K562 (cell line): ENCODE results near the gene WDR46. TPM values are rescaled to one million over a fixed set of nuclear protein-coding genes. Genes with fewer than 3 reads are reported as not detected.

Experiments used
- ADNP ChIP-seq: fragments of 200-800 bp; sonication (Bioruptor generic); IDR thresholded peaks from 2 replicates; pipeline ENCODE4 v1.6.1; 2016; ENCODE audit warnings: missing genetic modification characterization, missing compliant biosample characterization
- AFF4 ChIP-seq: sonication (generic); formaldehyde crosslinking; IDR thresholded peaks from 2 replicates; pipeline ENCODE4 v1.8.0; 2023; ENCODE audit warnings: mild to moderate bottlenecking, missing genetic modification reagents
- BRCA1 ChIP-seq, 2 experiments: fragments of 450-650 bp in 1 of 2; sonication (generic) in 1 of 2; formaldehyde crosslinking in 1 of 2; IDR thresholded peaks; 2 replicates each; pipeline versions ENCODE4 v1.5.0 to v1.6.1; 2017 to 2020; ENCODE audit warnings: mild to moderate bottlenecking in 1 of 2, missing genetic modification reagents in 1 of 2
- CAMTA2 ChIP-seq: fragments of 250-450 bp; sonication (Bioruptor Pico); conservative IDR thresholded peaks from 2 replicates; pipeline ENCODE4 v1.5.1; 2022
- CTCFL ChIP-seq: IDR thresholded peaks from 2 replicates; pipeline ENCODE4 v1.6.1; 2011; ENCODE audit warnings: borderline replicate concordance, low read depth, mild to moderate bottlenecking, moderate library complexity, low read length; ENCODE audit not compliant: insufficient read depth, poor library complexity, severe bottlenecking
- ERF ChIP-seq: fragments of 450-650 bp; formaldehyde crosslinking; IDR thresholded peaks from 2 replicates; pipeline ENCODE4 v1.4.0; 2020; ENCODE audit warnings: mild to moderate bottlenecking, mixed read lengths
- FOXK2 ChIP-seq, 2 experiments: fragments of 450-650 bp; IDR thresholded peaks in 1 of 2; conservative IDR thresholded peaks in 1 of 2; 2 replicates each; pipeline ENCODE4 v1.6.1; 2016; ENCODE audit warnings: low read depth in 2 of 2, mild to moderate bottlenecking in 1 of 2
- ILF3 ChIP-seq: fragments of 450-650 bp; IDR thresholded peaks from 2 replicates; pipeline ENCODE4 v1.6.1; 2018; ENCODE audit warnings: antibody characterized with exemption, mild to moderate bottlenecking, moderate library complexity, borderline replicate concordance
- LCOR ChIP-seq: sonication (generic); formaldehyde crosslinking; IDR thresholded peaks from 2 replicates; pipeline ENCODE4 v1.8.0; 2022; ENCODE audit warnings: mild to moderate bottlenecking, missing genetic modification reagents
- NBN ChIP-seq: fragments of 450-650 bp; IDR thresholded peaks from 2 replicates; pipeline ENCODE4 v1.6.1; 2016; ENCODE audit warnings: low read depth, mild to moderate bottlenecking
- RAD21 ChIP-seq, 2 experiments: fragments of 250-450 bp in 1 of 2; fragments of 450-650 bp in 1 of 2; sonication (Bioruptor Pico) in 1 of 2; formaldehyde crosslinking in 1 of 2; IDR thresholded peaks in 1 of 2; conservative IDR thresholded peaks in 1 of 2; 2 replicates each; pipeline versions ENCODE4 v1.4.0 to v1.8.0; 2020 to 2022; ENCODE audit warnings: mild to moderate bottlenecking in 2 of 2, moderate library complexity in 1 of 2
- STAG1 ChIP-seq: sonication (generic); formaldehyde crosslinking; IDR thresholded peaks from 2 replicates; pipeline ENCODE4 v1.5.0; 2020; ENCODE audit warnings: missing genetic modification reagents, borderline replicate concordance
- TAL1 ChIP-seq: fragments of 450-650 bp; IDR thresholded peaks from 2 replicates; pipeline ENCODE4 v1.6.1; 2016; ENCODE audit warnings: mild to moderate bottlenecking
- THRA ChIP-seq: fragments of 450-650 bp; IDR thresholded peaks from 2 replicates; pipeline ENCODE4 v1.6.1; 2017; ENCODE audit warnings: mild to moderate bottlenecking, moderate library complexity
- XRCC5 ChIP-seq: fragments of 200-400 bp; formaldehyde crosslinking; IDR thresholded peaks from 2 replicates; pipeline ENCODE4 v1.6.1; 2017; ENCODE audit warnings: low read depth, mild to moderate bottlenecking, low read length
- ZNF23 ChIP-seq: fragments of 250-450 bp; sonication (Bioruptor Pico); IDR thresholded peaks from 2 replicates; pipeline ENCODE4 v1.4.0; 2020; ENCODE audit warnings: mild to moderate bottlenecking
- ZNF408 ChIP-seq: fragments of 250-450 bp; sonication (Bioruptor Pico); IDR thresholded peaks from 2 replicates; pipeline ENCODE4 v1.4.0; 2020; ENCODE audit warnings: low read depth, mild to moderate bottlenecking, moderate library complexity
- ZNF507 ChIP-seq: conservative IDR thresholded peaks from 2 replicates; pipeline ENCODE4 v1.6.1; 2017; ENCODE audit warnings: missing genetic modification characterization, missing compliant biosample characterization
- ZNF639 ChIP-seq, 2 experiments: fragments of 200-800 bp in 1 of 2; sonication (Bioruptor generic) in 1 of 2; sonication (generic) in 1 of 2; formaldehyde crosslinking in 1 of 2; IDR thresholded peaks in 1 of 2; conservative IDR thresholded peaks in 1 of 2; 2 replicates each; pipeline versions ENCODE4 v1.5.0 to v1.6.1; 2016 to 2020; ENCODE audit warnings: missing compliant biosample characterization in 1 of 2, missing genetic modification characterization in 1 of 2, missing genetic modification reagents in 1 of 2
- ZNF696 ChIP-seq: fragments of 250-450 bp; sonication (Bioruptor Pico); conservative IDR thresholded peaks from 2 replicates; pipeline ENCODE4 v1.4.0; 2020; ENCODE audit warnings: mild to moderate bottlenecking, moderate library complexity
- ZNF780A ChIP-seq: fragments of 250-450 bp; sonication (Bioruptor Pico); IDR thresholded peaks from 2 replicates; pipeline ENCODE4 v1.5.0; 2021; ENCODE audit warnings: mild to moderate bottlenecking
- polyA plus RNA-seq, 8 experiments: library from polyadenylated mRNA; depleted of rRNA in 4 of 8; stranded (reverse) in 5 of 8; unstranded in 3 of 8; fragments of >200 nt; fragmentation: Nextera tagmentation in 2 of 8; fragmentation: Illumina TruSeq in 1 of 8; extraction: Ambion mirVana in 2 of 8; extraction: Trizol in 1 of 8; gene quantifications; 2 replicates each; pipeline versions ENCODE4 v1.2.1 to v1.2.3, GENCODE V29; 2011 to 2014; ENCODE audit warnings: inconsistent platforms in 1 of 8, missing spikeins in 1 of 8
- total RNA-seq, 7 experiments: library from RNA; depleted of rRNA in 6 of 7; stranded (reverse); fragments of >200 nt in 6 of 7; fragmentation: Illumina TruSeq in 2 of 7; extraction: Trizol in 2 of 7; gene quantifications; 2 replicates each; pipeline versions ENCODE4 v1.2.1 to v1.2.3, GENCODE V29; 2011 to 2021; ENCODE audit warnings: low replicate concordance in 1 of 7

Gene WDR46
- total and polyA plus RNA-seq, 9 of the 15 experiments (the other 6 are each of a cell fraction or from before 2014, with no cell fraction given), result 8.9 to 146 (median 93.1) TPM

- TF ChIP-seq CTCFL, result no peak
- TF ChIP-seq ZNF780A (CRISPR knock-in tag), result no peak
- TF ChIP-seq ZNF23 (CRISPR knock-in tag), result no peak
- TF ChIP-seq ADNP, result no peak
- no peak for TF ChIP-seq BRCA1 (IDR thresholded peaks at IDR 0.05)
- TF ChIP-seq BRCA1 (CRISPR knock-in tag; IDR thresholded peaks at IDR 0.05), result 0 out of 2 replicates have a peak, but pooled peaks have one; percentile 72
- TF ChIP-seq AFF4 (CRISPR knock-in tag), result no peak
- no peak for TF ChIP-seq ILF3
- TF ChIP-seq XRCC5, result no peak
- TF ChIP-seq ZNF408 (CRISPR knock-in tag), result no peak
- TF ChIP-seq LCOR (CRISPR knock-in tag), result no peak
- TF ChIP-seq ZNF507 (tag), result no peak
- no peak for TF ChIP-seq NBN
- TF ChIP-seq RAD21 (CRISPR knock-in tag; conservative IDR thresholded peaks at IDR 0.05 in 1 of 2, IDR thresholded peaks at IDR 0.05 in 1 of 2), result no peak
- TF ChIP-seq THRA, result no peak
- TF ChIP-seq ZNF639 (CRISPR knock-in tag; conservative IDR thresholded peaks at IDR 0.05 in 1 of 2, IDR thresholded peaks at IDR 0.05 in 1 of 2), result no peak
- TF ChIP-seq FOXK2 (conservative IDR thresholded peaks at IDR 0.05 in 1 of 2, IDR thresholded peaks at IDR 0.05 in 1 of 2; ENCODE audit: low read depth in 2 of 2), result no peak
- 0 out of 2 replicates have a peak, but pooled peaks have one; percentile 3 for TF ChIP-seq TAL1
- TF ChIP-seq CAMTA2 (CRISPR knock-in tag), result no peak
- peak; percentile 46 for TF ChIP-seq STAG1 (CRISPR knock-in tag)
- TF ChIP-seq ZNF696 (CRISPR knock-in tag), result no peak
- no peak for TF ChIP-seq ERF (CRISPR knock-in tag)
Measured at GRCh38 chr6:33323623-33323948, 34.5 kb upstream of the WDR46 start (continued).
